WTC11 (cell line): ENCODE measurements around the gene TBPL2. TPM values are rescaled to one million over a fixed set of nuclear protein-coding genes. Genes with fewer than 3 reads are reported as not detected.

Source experiments
- ATAC-seq: fragments of 200-7000 bp; cut with Tn5 transposase; 2 replicates; pipeline ENCODE4 v1.10.0; 2021; ENCODE audit warnings: mild to moderate bottlenecking, moderate library complexity
- CTCF ChIA-PET: fragments of 300-600 bp; sonication (Branson Sonifier 250); formaldehyde crosslinking; loops from one replicate; lab custom pipeline; 2021; ENCODE audit warnings: antibody characterized with exemption; lab: Charles Lee
- POLR2A ChIA-PET: fragments of 350-600 bp; sonication (Branson Sonifier 250); formaldehyde crosslinking; loops from one replicate; lab custom pipeline; 2021; ENCODE audit warnings: antibody characterized with exemption; lab: Charles Lee
- DNase-seq: peaks from one replicate; pipeline ENCODE4 v3.0.0; 2021; ENCODE audit warnings: low spot score
- H3K27ac Mint-ChIP-seq: 2 replicates; pipeline ENCODE4 v1.8.0; 2021; ENCODE audit warnings: mixed read lengths
- H3K27me3 Mint-ChIP-seq: 2 replicates; pipeline ENCODE4 v1.8.0; 2021; ENCODE audit warnings: low read depth, mild to moderate bottlenecking, moderate library complexity, mixed read lengths
- H3K36me3 Mint-ChIP-seq: 2 replicates; pipeline ENCODE4 v1.8.0; 2021; ENCODE audit warnings: mixed read lengths
- H3K4me1 Mint-ChIP-seq: 2 replicates; pipeline ENCODE4 v1.8.0; 2022; ENCODE audit warnings: mixed read lengths
- H3K4me3 Mint-ChIP-seq: 2 replicates; pipeline ENCODE4 v1.8.0; 2021; ENCODE audit warnings: mild to moderate bottlenecking, moderate library complexity, mixed read lengths
- H3K9me3 Mint-ChIP-seq: 2 replicates; pipeline ENCODE4 v1.8.0; 2021; ENCODE audit warnings: mixed read lengths
- AR ChIP-seq: fragments of 250-450 bp; sonication (Bioruptor Pico); IDR thresholded peaks from 2 replicates; pipeline ENCODE4 v1.9.0; 2021; ENCODE audit warnings: mild to moderate bottlenecking
- ATF3 ChIP-seq: sonication (generic); formaldehyde crosslinking; conservative IDR thresholded peaks from 2 replicates; pipeline ENCODE4 v1.8.1; 2022; ENCODE audit warnings: mild to moderate bottlenecking, missing genetic modification reagents
- CREB1 ChIP-seq: sonication (generic); formaldehyde crosslinking; IDR thresholded peaks from 2 replicates; pipeline ENCODE4 v1.8.0; 2023; ENCODE audit warnings: mild to moderate bottlenecking, missing genetic modification reagents
- E2F5 ChIP-seq: sonication (generic); formaldehyde crosslinking; IDR thresholded peaks from 2 replicates; pipeline ENCODE4 v1.8.1; 2022; ENCODE audit warnings: mild to moderate bottlenecking, moderate library complexity, missing genetic modification reagents
- ETV6 ChIP-seq: sonication (generic); formaldehyde crosslinking; IDR thresholded peaks from 2 replicates; pipeline ENCODE4 v1.8.1; 2022; ENCODE audit warnings: mild to moderate bottlenecking, missing genetic modification reagents
- FOXK1 ChIP-seq: sonication (generic); formaldehyde crosslinking; IDR thresholded peaks from 2 replicates; pipeline ENCODE4 v1.8.0; 2022; ENCODE audit warnings: mild to moderate bottlenecking, moderate library complexity, missing genetic modification reagents
- HMGA2 ChIP-seq: fragments of 250-450 bp; sonication (Bioruptor Pico); IDR thresholded peaks from 2 replicates; pipeline ENCODE4 v1.4.0; 2021; ENCODE audit warnings: mild to moderate bottlenecking, moderate library complexity
- HMGXB4 ChIP-seq: sonication (generic); formaldehyde crosslinking; IDR thresholded peaks from 2 replicates; pipeline ENCODE4 v1.8.1; 2023; ENCODE audit warnings: mild to moderate bottlenecking, moderate library complexity, missing genetic modification reagents
- JAZF1 ChIP-seq: fragments of 250-450 bp; sonication (Bioruptor Pico); IDR thresholded peaks from 2 replicates; pipeline ENCODE4 v1.9.0; 2021; ENCODE audit warnings: moderate library complexity, mild to moderate bottlenecking, inconsistent platforms
- MAX ChIP-seq: sonication (generic); formaldehyde crosslinking; IDR thresholded peaks from 2 replicates; pipeline ENCODE4 v1.8.0; 2022; ENCODE audit warnings: mild to moderate bottlenecking, missing genetic modification reagents
- MXD4 ChIP-seq: fragments of 250-450 bp; sonication (Bioruptor Pico); IDR thresholded peaks from 2 replicates; pipeline ENCODE4 v1.8.0; 2021; ENCODE audit warnings: mild to moderate bottlenecking, moderate library complexity, borderline replicate concordance
- NFYB ChIP-seq: sonication (generic); formaldehyde crosslinking; conservative IDR thresholded peaks from 2 replicates; pipeline ENCODE4 v1.8.0; 2022; ENCODE audit warnings: low read depth, missing genetic modification reagents
- PRRX2 ChIP-seq: fragments of 250-450 bp; sonication (Bioruptor Pico); IDR thresholded peaks from 2 replicates; pipeline ENCODE4 v1.8.0; 2021; ENCODE audit warnings: mild to moderate bottlenecking
- RELA ChIP-seq: sonication (generic); formaldehyde crosslinking; IDR thresholded peaks from 2 replicates; pipeline ENCODE4 v1.8.1; 2022; ENCODE audit warnings: missing genetic modification reagents, mild to moderate bottlenecking, borderline replicate concordance
- RORB ChIP-seq: fragments of 250-450 bp; sonication (Bioruptor Pico); IDR thresholded peaks from 2 replicates; pipeline ENCODE4 v1.9.0; 2021; ENCODE audit warnings: mild to moderate bottlenecking
- SOX15 ChIP-seq: fragments of 250-450 bp; sonication (Bioruptor Pico); IDR thresholded peaks from 2 replicates; pipeline ENCODE4 v1.9.0; 2021; ENCODE audit warnings: mild to moderate bottlenecking
- TCF7 ChIP-seq: sonication (generic); formaldehyde crosslinking; IDR thresholded peaks from 2 replicates; pipeline ENCODE4 v1.8.0; 2022; ENCODE audit warnings: mild to moderate bottlenecking, low read depth, missing genetic modification reagents, moderate library complexity
- TEAD1 ChIP-seq: sonication (generic); formaldehyde crosslinking; IDR thresholded peaks from 2 replicates; pipeline ENCODE4 v1.8.0; 2022; ENCODE audit warnings: mild to moderate bottlenecking, missing genetic modification reagents
- ZNF121 ChIP-seq: sonication (generic); formaldehyde crosslinking; IDR thresholded peaks from 2 replicates; pipeline ENCODE4 v1.8.0; 2023; ENCODE audit warnings: missing genetic modification reagents
- ZNF138 ChIP-seq: sonication (generic); formaldehyde crosslinking; conservative IDR thresholded peaks from 2 replicates; pipeline ENCODE4 v1.8.1; 2022; ENCODE audit warnings: mild to moderate bottlenecking, moderate library complexity, missing genetic modification reagents
- ZNF219 ChIP-seq: sonication (generic); formaldehyde crosslinking; IDR thresholded peaks from 2 replicates; pipeline ENCODE4 v1.8.0; 2023; ENCODE audit warnings: missing genetic modification reagents, mild to moderate bottlenecking, borderline replicate concordance
- ZNF232 ChIP-seq: sonication (generic); formaldehyde crosslinking; IDR thresholded peaks from 2 replicates; pipeline ENCODE4 v1.8.0; 2022; ENCODE audit warnings: mild to moderate bottlenecking, missing genetic modification reagents
- ZSCAN18 ChIP-seq: fragments of 250-450 bp; sonication (Bioruptor Pico); IDR thresholded peaks from 2 replicates; pipeline ENCODE4 v2.1.2; 2022; ENCODE audit warnings: mild to moderate bottlenecking, moderate library complexity
- total RNA-seq: library from RNA; stranded (reverse); gene quantifications from 3 replicates; pipeline ENCODE4 v1.2.3, GENCODE V29; 2021

TBPL2 gene
- total RNA-seq, 1 experiment from 2014 or later, result not detected

GRCh38 chr14:55434805-55435174 lies 5.6 kb downstream of the TBPL2 start:
- H3K4me1 Mint-ChIP-seq, result peaks cover 14% of the 10 kb centered on the region
- ChIA-PET POLR2A (no interaction called here), CTCF (interaction anchor here (0.7 to 4.4 kb wide), 3 partner anchors 12 to 18 kb away, joined by 3 to 28 read pairs (median 18); no protein-coding TSS in a partner anchor)
- no peak overlapping the region for H3K27ac Mint-ChIP-seq
- ATAC-seq (no peak), DNase-seq (no peak)
- H3K27me3 Mint-ChIP-seq, result no peaks in the 10 kb centered on the region
- no peaks in the 10 kb centered on the region for H3K9me3 Mint-ChIP-seq
- H3K36me3 Mint-ChIP-seq, result no peaks in the 10 kb centered on the region
- no peak overlapping the region for H3K4me3 Mint-ChIP-seq
- TF ChIP-seq ZNF232 (CRISPR knock-in tag), result no peak

- CTCF ChIA-PET, result interaction anchor here (1.0 to 4.4 kb wide), 3 partner anchors 12 to 298 kb away, joined by 3 to 28 read pairs (median 18); no protein-coding TSS in a partner anchor
- Mint-ChIP-seq H3K27me3 (no peaks in the 10 kb centered on the region), H3K4me1 (peaks cover 16% of the 10 kb centered on the region), H3K4me3 (no peak overlapping the region), H3K9me3 (no peaks in the 10 kb centered on the region), H3K36me3 (no peaks in the 10 kb centered on the region), H3K27ac (no peak overlapping the region)
- DNase-seq (no peak), ATAC-seq (no peak)
- POLR2A ChIA-PET, result no interaction called here
- TF ChIP-seq NFYB (CRISPR knock-in tag), result no peak
- no peak for TF ChIP-seq CREB1 (CRISPR knock-in tag)
- TF ChIP-seq RORB (CRISPR knock-in tag), result no peak
- no peak for TF ChIP-seq ZNF219 (CRISPR knock-in tag)
- no peak for TF ChIP-seq ATF3 (CRISPR knock-in tag)
- no peak for TF ChIP-seq ETV6 (CRISPR knock-in tag)
- no peak for TF ChIP-seq SOX15
- TF ChIP-seq AR (CRISPR knock-in tag), result no peak
- TF ChIP-seq HMGA2, result no peak
- TF ChIP-seq PRRX2, result no peak
- no peak for TF ChIP-seq E2F5 (CRISPR knock-in tag)
- TF ChIP-seq ZSCAN18 (CRISPR knock-in tag), result no peak
- TF ChIP-seq JAZF1 (CRISPR knock-in tag), result no peak
Measured at GRCh38 chr14:55433880-55434804, 6.3 kb downstream of the TBPL2 start.

GRCh38 chr14:55432628-55433027 lies 7.8 kb downstream of the TBPL2 start:
- DNase-seq, result no peak
- ChIA-PET CTCF (interaction anchor here (0.6 to 4.4 kb wide), 4 partner anchors 8 to 35 kb away, joined by 3 to 28 read pairs (median 10); partner anchors contain the start of gene TBPL2), POLR2A (interaction anchor here (0.6 to 0.7 kb wide), 3 partner anchors 139 to 1301 kb away, joined by 3 to 5 read pairs (median 3); no protein-coding TSS in a partner anchor)
- ATAC-seq, result no peak
- Mint-ChIP-seq H3K36me3 (no peaks in the 10 kb centered on the region), H3K27ac (no peak overlapping the region), H3K4me1 (peaks cover 15% of the 10 kb centered on the region), H3K9me3 (no peaks in the 10 kb centered on the region), H3K27me3 (no peaks in the 10 kb centered on the region), H3K4me3 (no peak overlapping the region)
- TF ChIP-seq ZNF219 (CRISPR knock-in tag) (no peak), FOXK1 (no peak), HMGXB4 (CRISPR knock-in tag) (no peak), MXD4 (CRISPR knock-in tag) (no peak), ZNF121 (CRISPR knock-in tag) (no peak), MAX (CRISPR knock-in tag) (no peak), TEAD1 (CRISPR knock-in tag) (no peak), ETV6 (CRISPR knock-in tag) (no peak), ZNF138 (CRISPR knock-in tag) (no peak), TCF7 (CRISPR knock-in tag) (no peak), RELA (CRISPR knock-in tag) (no peak)
